HUDEP-2 (cell line): ENCODE measurements around the gene CTNNBL1.
A peak's percentile ranks its signal among the peaks of the same experiment; 100 is the strongest.
"Not testable (repeated sequence)": the region's sequence is repeated elsewhere in the genome, so short reads cannot be mapped to it uniquely, and the experiment has no call there.

Source experiments
- DNase-seq, 76 experiments: peaks; one replicate each; lab custom pipeline; 2025; ENCODE audit not compliant: unreplicated experiment in 76 of 76; lab: John Stamatoyannopoulos, UW

The CTNNBL1 gene

GRCh38 chr20:37704955-37705354, 11.1 kb downstream of the CTNNBL1 start:
- DNase-seq = no peak

- peak in 2 of 76 experiments; percentile 10 for DNase-seq
Measured at GRCh38 chr20:37706298-37706697, 12.5 kb downstream of the CTNNBL1 start.

- DNase-seq = peak in 27 of 76 experiments; percentile 5 to 72 (median 40)
Measured at GRCh38 chr20:37711001-37711400, 17.2 kb downstream of the CTNNBL1 start.

- DNase-seq = peak in 56 of 76 experiments; percentile 8 to 85 (median 56)
Measured at GRCh38 chr20:37711994-37712964, 18.4 kb downstream of the CTNNBL1 start.

GRCh38 chr20:37713396-37713795, 19.6 kb downstream of the CTNNBL1 start:
- DNase-seq = peak in 5 of 76 experiments; percentile 5 to 40 (median 18)

GRCh38 chr20:37714978-37715672, 21.3 kb downstream of the CTNNBL1 start:
- peak in 1 of 76 experiments; percentile 7 for DNase-seq

GRCh38 chr20:37721751-37722150, 27.9 kb downstream of the CTNNBL1 start:
- no peak for DNase-seq

GRCh38 chr20:37722312-37722711, 28.5 kb downstream of the CTNNBL1 start:
- DNase-seq = not testable (repeated sequence)

- DNase-seq = no peak
Measured at GRCh38 chr20:37723668-37724067, 29.8 kb downstream of the CTNNBL1 start.

- DNase-seq = no peak
Measured at GRCh38 chr20:37725165-37725564, 31.3 kb downstream of the CTNNBL1 start.

- DNase-seq = no peak
Measured at GRCh38 chr20:37725855-37726254, 32.0 kb downstream of the CTNNBL1 start.

GRCh38 chr20:37726321-37726720, 32.5 kb downstream of the CTNNBL1 start:
- no peak for DNase-seq

- no peak for DNase-seq
Measured at GRCh38 chr20:37726971-37727956, 33.4 kb downstream of the CTNNBL1 start.

- DNase-seq = no peak
Measured at GRCh38 chr20:37727957-37728634, 34.3 kb downstream of the CTNNBL1 start.

GRCh38 chr20:37728635-37728983, 34.8 kb downstream of the CTNNBL1 start:
- DNase-seq = peak in 1 of 76 experiments; percentile 8

- DNase-seq = no peak
Measured at GRCh38 chr20:37729452-37729851, 35.6 kb downstream of the CTNNBL1 start.

GRCh38 chr20:37729909-37730308, 36.1 kb downstream of the CTNNBL1 start:
- DNase-seq = no peak

- no peak for DNase-seq
Measured at GRCh38 chr20:37733416-37733815, 39.6 kb downstream of the CTNNBL1 start.

GRCh38 chr20:37734228-37734985, 40.6 kb downstream of the CTNNBL1 start:
- DNase-seq = no peak
